A549 (cell line): ENCODE results near the gene CREG2. TPM values are rescaled to one million over a fixed set of nuclear protein-coding genes. Genes with fewer than 3 reads are reported as not detected.

Experiments used
- ATAC-seq, 2 experiments: fragments of 200-7000 bp in 1 of 2; fragments of >200 bp in 1 of 2; cut with Nextera tagmentation in 1 of 2; cut with Tn5 transposase in 1 of 2; 3 replicates each; pipeline versions ENCODE4 v1.8.0 to v1.9.1; 2018 to 2020; ENCODE audit warnings: mild to moderate bottlenecking in 1 of 2, moderate library complexity in 1 of 2
- CTCF ChIA-PET: fragments of 300-600 bp; sonication (Branson Sonifier 250); formaldehyde crosslinking; extraction: SDS; loops from one replicate; lab custom pipeline; 2021; ENCODE audit warnings: antibody characterized with exemption, inconsistent platforms; lab: Yijun Ruan, JAX
- POLR2A ChIA-PET: fragments of 350-600 bp; formaldehyde crosslinking; extraction: SDS; loops from one replicate; lab custom pipeline; 2021; ENCODE audit warnings: antibody characterized with exemption, inconsistent platforms; lab: Yijun Ruan, JAX
- DNase-seq, 2 experiments: peaks; one replicate each; pipeline versions ENCODE4 v3.0.0 to v3.0.0-alpha.2; 2011 to 2016; ENCODE audit warnings: low read depth in 1 of 2, low spot score in 1 of 2
- FAIRE-seq: peaks from 2 replicates; lab custom pipeline; 2011; peaks lifted over from hg19 to GRCh38; lab: Jason Lieb, UNC
- H3K27ac ChIP-seq, 2 experiments: fragments of >200 bp; sonication (Bioruptor Twin); formaldehyde crosslinking; 3 replicates each; pipeline ENCODE4 v1.5.1; 2016 to 2017
- H3K4me1 ChIP-seq: fragments of >200 bp; sonication (Bioruptor Twin); formaldehyde crosslinking; 3 replicates; pipeline ENCODE4 v1.6.1; 2016
- H3K4me2 ChIP-seq: fragments of >200 bp; sonication (Bioruptor Twin); formaldehyde crosslinking; 3 replicates; pipeline ENCODE4 v1.6.1; 2016
- H3K4me3 ChIP-seq: fragments of >200 bp; sonication (Bioruptor Twin); formaldehyde crosslinking; 3 replicates; pipeline ENCODE4 v1.5.1; 2016
- H3K9me3 ChIP-seq: fragments of >200 bp; sonication (Bioruptor Twin); formaldehyde crosslinking; 3 replicates; pipeline ENCODE4 v1.6.1; 2016
- CBX2 ChIP-seq: fragments of 200-600 bp; sonication (generic); IDR thresholded peaks from 2 replicates; pipeline ENCODE4 v1.6.1; 2016; ENCODE audit warnings: low read depth, mild to moderate bottlenecking, borderline replicate concordance
- CHD2 ChIP-seq: fragments of 150-350 bp; IDR thresholded peaks from 2 replicates; pipeline ENCODE4 v1.6.1; 2014; ENCODE audit warnings: low read length; ENCODE audit not compliant: partially characterized antibody
- E2F6 ChIP-seq: IDR thresholded peaks from 2 replicates; pipeline ENCODE4 v1.6.1; 2012; ENCODE audit warnings: low read depth, borderline replicate concordance
- EHF ChIP-seq: fragments of 250-450 bp; sonication (Bioruptor Pico); IDR thresholded peaks from 2 replicates; pipeline ENCODE4 v1.5.0; 2020; ENCODE audit warnings: mild to moderate bottlenecking
- EHMT2 ChIP-seq: fragments of 200-600 bp; sonication (generic); IDR thresholded peaks from 2 replicates; pipeline ENCODE4 v1.6.1; 2016; ENCODE audit warnings: antibody characterized with exemption, low read depth, mild to moderate bottlenecking, moderate library complexity
- HDAC2 ChIP-seq: fragments of 200-600 bp; sonication (generic); IDR thresholded peaks from 2 replicates; pipeline ENCODE4 v1.6.1; 2016
- HOXB13 ChIP-seq: fragments of 250-450 bp; sonication (Bioruptor Pico); IDR thresholded peaks from 2 replicates; pipeline ENCODE4 v1.5.0; 2020; ENCODE audit warnings: low read depth, mild to moderate bottlenecking, moderate library complexity
- JUN ChIP-seq, 2 experiments: fragments of >200 bp; sonication (Bioruptor Twin); formaldehyde crosslinking; IDR thresholded peaks; 2 replicates in 1 of 2; 3 replicates in 1 of 2; pipeline ENCODE4 v1.6.1; 2016 to 2017
- JUNB ChIP-seq: fragments of >200 bp; sonication (Bioruptor Twin); formaldehyde crosslinking; IDR thresholded peaks from 2 replicates; pipeline ENCODE4 v1.6.1; 2016
- MAFK ChIP-seq: fragments of 450-650 bp; IDR thresholded peaks from 2 replicates; pipeline ENCODE4 v1.6.1; 2014; ENCODE audit not compliant: partially characterized antibody
- MAZ ChIP-seq: fragments of 150-350 bp; IDR thresholded peaks from 2 replicates; pipeline ENCODE4 v1.6.1; 2014; ENCODE audit warnings: antibody characterized with exemption, low read depth, low read length, borderline replicate concordance
- NPAS2 ChIP-seq: fragments of 250-450 bp; sonication (Bioruptor Pico); IDR thresholded peaks from 2 replicates; pipeline ENCODE4 v1.8.0; 2022; ENCODE audit warnings: mild to moderate bottlenecking, moderate library complexity, borderline replicate concordance
- NR3C1 ChIP-seq: fragments of >200 bp; sonication (Bioruptor Twin); formaldehyde crosslinking; IDR thresholded peaks from 3 replicates; pipeline ENCODE4 v1.6.1; 2017
- RFX5 ChIP-seq: fragments of 450-650 bp; IDR thresholded peaks from 2 replicates; pipeline ENCODE4 v1.7.1; 2014; ENCODE audit warnings: antibody characterized with exemption, mild to moderate bottlenecking, moderate library complexity
- SMC3 ChIP-seq: fragments of >200 bp; sonication (Bioruptor Twin); formaldehyde crosslinking; IDR thresholded peaks from 3 replicates; pipeline ENCODE4 v1.6.1; 2018; ENCODE audit warnings: inconsistent platforms
- SREBF2 ChIP-seq: fragments of 450-650 bp; IDR thresholded peaks from 2 replicates; pipeline ENCODE4 v1.6.1; 2014; ENCODE audit warnings: mild to moderate bottlenecking, moderate library complexity
- TFCP2L1 ChIP-seq: fragments of 250-450 bp; sonication (Bioruptor Pico); IDR thresholded peaks from 2 replicates; pipeline ENCODE4 v1.5.0; 2021; ENCODE audit warnings: mild to moderate bottlenecking
- WGBS: methylation state at CpG from one replicate; pipeline ENCODE4 v1.1.6; 2017; ENCODE audit errors: missing lambda C conversion rate; 5-methylcytosine and 5-hydroxymethylcytosine counted together
- polyA plus RNA-seq, 4 experiments: library from polyadenylated mRNA; depleted of rRNA in 3 of 4; stranded (reverse); fragments of >200 nt; fragmentation: RNase III in 1 of 4; extraction: RNeasy Plus Mini Kit Qiagen cat#74134 plus additional on column Dnase treatment in 1 of 4; gene quantifications; 2 replicates in 3 of 4; 3 replicates in 1 of 4; pipeline ENCODE4 v1.2.3, GENCODE V29; 2011 to 2017
- TF ChIP-seq, protein P1 (sequence below): fragments of 250-450 bp; sonication (Bioruptor Pico); IDR thresholded peaks from 2 replicates; pipeline ENCODE4 v1.5.0; 2020; ENCODE audit warnings: low read depth, mild to moderate bottlenecking, moderate library complexity
- TF ChIP-seq, protein P2 (sequence below): fragments of 250-450 bp; sonication (Bioruptor Pico); IDR thresholded peaks from 2 replicates; pipeline ENCODE4 v1.5.0; 2021; ENCODE audit warnings: mild to moderate bottlenecking, moderate library complexity, borderline replicate concordance
- TF ChIP-seq, protein P3 (sequence below): fragments of 200-600 bp; sonication (generic); IDR thresholded peaks from 2 replicates; pipeline ENCODE4 v1.6.1; 2016; ENCODE audit warnings: antibody characterized with exemption, mild to moderate bottlenecking, moderate library complexity

CREG2 gene
- polyA plus RNA-seq, 2 of the 4 experiments (the other 2 are of a cell fraction), result 1.5 to 1.6 TPM

DNA sequence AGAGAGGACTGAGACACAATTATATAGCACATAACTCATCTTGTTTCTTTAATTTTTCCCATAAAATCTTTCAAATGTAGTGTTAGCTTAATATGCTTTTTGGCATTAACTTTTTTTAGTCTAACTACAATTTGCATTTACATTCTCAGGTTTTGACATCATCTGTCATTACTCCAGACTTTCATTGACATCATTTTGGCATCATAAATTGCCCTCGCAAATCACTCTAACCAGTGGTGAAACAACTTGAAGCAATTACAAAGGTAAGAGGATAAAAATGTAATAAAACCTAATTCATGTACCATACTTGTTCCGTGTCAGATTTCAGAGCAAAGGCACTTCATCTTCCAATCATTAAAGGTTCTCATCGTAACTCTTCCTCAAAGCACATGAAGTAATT, 46.2 kb upstream of the CREG2 start:
- no peaks in the 10 kb centered on the region for H3K9me3 ChIP-seq
- ATAC-seq (no peak), DNase-seq (no peak), FAIRE-seq (no peak)
- WGBS, result 83% methylated on average over 3 of the region's 3 CpGs
- no peak overlapping the region for H3K27ac ChIP-seq
- no peaks in the 10 kb centered on the region for H3K4me1 ChIP-seq
- POLR2A ChIA-PET, result no interaction called here
- H3K4me3 ChIP-seq, result no peak overlapping the region
- TF ChIP-seq MAZ (no peak), HOXB13 (CRISPR knock-in tag) (no peak), EHF (CRISPR knock-in tag) (no peak), JUN (IDR thresholded peaks at IDR 0.05) (no peak), JUNB (no peak), RFX5 (no peak), TFCP2L1 (CRISPR knock-in tag) (no peak), MAFK (no peak), SREBF2 (no peak), NR3C1 (no peak), HDAC2 (no peak)
- TF ChIP-seq, protein P1, sequence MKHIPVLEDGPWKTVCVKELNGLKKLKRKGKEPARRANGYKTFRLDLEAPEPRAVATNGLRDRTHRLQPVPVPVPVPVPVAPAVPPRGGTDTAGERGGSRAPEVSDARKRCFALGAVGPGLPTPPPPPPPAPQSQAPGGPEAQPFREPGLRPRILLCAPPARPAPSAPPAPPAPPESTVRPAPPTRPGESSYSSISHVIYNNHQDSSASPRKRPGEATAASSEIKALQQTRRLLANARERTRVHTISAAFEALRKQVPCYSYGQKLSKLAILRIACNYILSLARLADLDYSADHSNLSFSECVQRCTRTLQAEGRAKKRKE, result no peak
- TF ChIP-seq, protein P2, sequence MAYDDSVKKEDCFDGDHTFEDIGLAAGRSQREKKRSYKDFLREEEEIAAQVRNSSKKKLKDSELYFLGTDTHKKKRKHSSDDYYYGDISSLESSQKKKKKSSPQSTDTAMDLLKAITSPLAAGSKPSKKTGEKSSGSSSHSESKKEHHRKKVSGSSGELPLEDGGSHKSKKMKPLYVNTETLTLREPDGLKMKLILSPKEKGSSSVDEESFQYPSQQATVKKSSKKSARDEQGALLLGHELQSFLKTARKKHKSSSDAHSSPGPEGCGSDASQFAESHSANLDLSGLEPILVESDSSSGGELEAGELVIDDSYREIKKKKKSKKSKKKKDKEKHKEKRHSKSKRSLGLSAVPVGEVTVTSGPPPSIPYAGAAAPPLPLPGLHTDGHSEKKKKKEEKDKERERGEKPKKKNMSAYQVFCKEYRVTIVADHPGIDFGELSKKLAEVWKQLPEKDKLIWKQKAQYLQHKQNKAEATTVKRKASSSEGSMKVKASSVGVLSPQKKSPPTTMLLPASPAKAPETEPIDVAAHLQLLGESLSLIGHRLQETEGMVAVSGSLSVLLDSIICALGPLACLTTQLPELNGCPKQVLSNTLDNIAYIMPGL (CRISPR knock-in tag), result no peak
- TF ChIP-seq, protein P3, sequence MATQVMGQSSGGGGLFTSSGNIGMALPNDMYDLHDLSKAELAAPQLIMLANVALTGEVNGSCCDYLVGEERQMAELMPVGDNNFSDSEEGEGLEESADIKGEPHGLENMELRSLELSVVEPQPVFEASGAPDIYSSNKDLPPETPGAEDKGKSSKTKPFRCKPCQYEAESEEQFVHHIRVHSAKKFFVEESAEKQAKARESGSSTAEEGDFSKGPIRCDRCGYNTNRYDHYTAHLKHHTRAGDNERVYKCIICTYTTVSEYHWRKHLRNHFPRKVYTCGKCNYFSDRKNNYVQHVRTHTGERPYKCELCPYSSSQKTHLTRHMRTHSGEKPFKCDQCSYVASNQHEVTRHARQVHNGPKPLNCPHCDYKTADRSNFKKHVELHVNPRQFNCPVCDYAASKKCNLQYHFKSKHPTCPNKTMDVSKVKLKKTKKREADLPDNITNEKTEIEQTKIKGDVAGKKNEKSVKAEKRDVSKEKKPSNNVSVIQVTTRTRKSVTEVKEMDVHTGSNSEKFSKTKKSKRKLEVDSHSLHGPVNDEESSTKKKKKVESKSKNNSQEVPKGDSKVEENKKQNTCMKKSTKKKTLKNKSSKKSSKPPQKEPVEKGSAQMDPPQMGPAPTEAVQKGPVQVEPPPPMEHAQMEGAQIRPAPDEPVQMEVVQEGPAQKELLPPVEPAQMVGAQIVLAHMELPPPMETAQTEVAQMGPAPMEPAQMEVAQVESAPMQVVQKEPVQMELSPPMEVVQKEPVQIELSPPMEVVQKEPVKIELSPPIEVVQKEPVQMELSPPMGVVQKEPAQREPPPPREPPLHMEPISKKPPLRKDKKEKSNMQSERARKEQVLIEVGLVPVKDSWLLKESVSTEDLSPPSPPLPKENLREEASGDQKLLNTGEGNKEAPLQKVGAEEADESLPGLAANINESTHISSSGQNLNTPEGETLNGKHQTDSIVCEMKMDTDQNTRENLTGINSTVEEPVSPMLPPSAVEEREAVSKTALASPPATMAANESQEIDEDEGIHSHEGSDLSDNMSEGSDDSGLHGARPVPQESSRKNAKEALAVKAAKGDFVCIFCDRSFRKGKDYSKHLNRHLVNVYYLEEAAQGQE, result no peak
- H3K4me2 ChIP-seq, result no peak overlapping the region
- CTCF ChIA-PET, result interaction anchor here (1.4 to 1.5 kb wide), 2 partner anchors 14 to 398 kb away, joined by 6 read pairs; no protein-coding TSS in a partner anchor

DNA sequence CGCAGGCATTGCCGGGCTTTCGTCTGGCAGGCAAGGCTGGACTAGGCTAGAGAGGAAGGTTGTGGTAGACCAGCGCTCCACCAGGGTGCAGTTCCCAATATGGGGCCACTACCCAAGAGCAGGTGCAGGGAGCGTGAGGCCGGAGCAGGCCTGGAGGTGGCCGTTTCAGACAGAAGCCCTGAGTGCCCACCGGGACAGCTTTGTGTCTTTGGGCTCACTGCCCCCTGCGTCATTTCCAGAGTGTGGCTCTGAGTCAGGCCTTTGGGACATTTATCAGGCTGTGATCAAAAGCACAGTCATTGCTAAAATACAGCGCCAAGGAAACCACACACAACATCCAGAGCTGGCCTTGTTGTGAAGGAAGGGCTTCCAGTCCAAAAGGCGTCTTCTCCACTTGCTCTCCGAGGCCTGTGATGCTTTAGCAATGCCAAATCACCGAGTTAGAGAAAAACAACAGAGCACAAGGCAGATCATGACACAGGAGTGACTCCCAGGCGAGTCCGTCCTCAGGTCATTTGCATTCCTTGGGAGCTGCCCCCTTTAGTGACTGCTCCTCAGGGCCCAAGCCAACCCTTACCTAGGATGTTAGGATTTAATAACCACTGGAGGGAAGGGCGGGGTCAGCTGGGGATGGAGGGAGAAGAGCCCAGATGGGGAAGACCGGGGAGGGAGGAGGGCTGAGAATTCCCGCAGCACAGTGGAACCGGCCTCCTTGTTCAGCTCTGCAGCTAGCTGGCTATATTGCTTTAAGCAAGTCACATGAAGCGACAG, 45.3 kb upstream of the CREG2 start:
- H3K4me3 ChIP-seq, result no peak overlapping the region
- no peaks in the 10 kb centered on the region for H3K9me3 ChIP-seq
- 81% methylated on average over 20 of the region's 20 CpGs for WGBS
- H3K4me1 ChIP-seq, result no peaks in the 10 kb centered on the region
- FAIRE-seq (no peak), ATAC-seq (no peak), DNase-seq (no peak)
- TF ChIP-seq CBX2 (no peak), E2F6 (no peak), NPAS2 (no peak), SMC3 (no peak), EHMT2 (no peak), CHD2 (no peak), EHF (CRISPR knock-in tag) (no peak), RFX5 (no peak)
- H3K4me2 ChIP-seq, result no peak overlapping the region
- ChIA-PET POLR2A (no interaction called here), CTCF (interaction anchor here (1.1 to 1.5 kb wide), 3 partner anchors 14 to 399 kb away, joined by 3 to 6 read pairs (median 6); no protein-coding TSS in a partner anchor)
- H3K27ac ChIP-seq, result no peak overlapping the region
